GM19452 (cell line): Measurements from ENCODE around the gene AP3B1.
"Not testable (repeated sequence)": the region's sequence is repeated elsewhere in the genome, so short reads cannot be mapped to it uniquely, and the experiment has no call there.

Experiments
- ATAC-seq: cut with Tn5 transposase; IDR thresholded peaks from one replicate; pipeline ENCODE4 v1.9.1; 2021; ENCODE audit not compliant: unreplicated experiment

The AP3B1 gene

DNA sequence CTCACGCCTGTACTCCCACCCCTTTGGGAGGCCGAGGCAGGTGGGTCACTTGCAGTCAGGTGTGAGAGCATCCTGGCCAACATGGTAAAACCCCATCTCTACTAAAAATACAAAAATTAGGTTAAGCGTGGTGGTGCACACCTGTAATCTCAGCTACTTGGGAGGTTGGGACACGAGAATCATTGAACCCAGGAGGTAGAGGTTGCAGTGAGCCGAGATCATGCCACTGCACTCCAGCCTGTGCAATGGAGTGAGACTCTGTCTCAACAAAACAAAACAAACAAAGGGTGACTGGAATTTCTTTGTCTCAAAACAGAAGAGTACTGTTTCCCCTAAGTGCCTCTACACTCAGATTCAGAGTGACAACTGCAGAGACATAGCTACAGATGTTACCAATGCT is 116.1 kb downstream of the AP3B1 start:
- ATAC-seq, result no peak

GRCh38 chr5:78170335-78170734 is 124.2 kb downstream of the AP3B1 start:
- ATAC-seq, result not testable (repeated sequence)

DNA sequence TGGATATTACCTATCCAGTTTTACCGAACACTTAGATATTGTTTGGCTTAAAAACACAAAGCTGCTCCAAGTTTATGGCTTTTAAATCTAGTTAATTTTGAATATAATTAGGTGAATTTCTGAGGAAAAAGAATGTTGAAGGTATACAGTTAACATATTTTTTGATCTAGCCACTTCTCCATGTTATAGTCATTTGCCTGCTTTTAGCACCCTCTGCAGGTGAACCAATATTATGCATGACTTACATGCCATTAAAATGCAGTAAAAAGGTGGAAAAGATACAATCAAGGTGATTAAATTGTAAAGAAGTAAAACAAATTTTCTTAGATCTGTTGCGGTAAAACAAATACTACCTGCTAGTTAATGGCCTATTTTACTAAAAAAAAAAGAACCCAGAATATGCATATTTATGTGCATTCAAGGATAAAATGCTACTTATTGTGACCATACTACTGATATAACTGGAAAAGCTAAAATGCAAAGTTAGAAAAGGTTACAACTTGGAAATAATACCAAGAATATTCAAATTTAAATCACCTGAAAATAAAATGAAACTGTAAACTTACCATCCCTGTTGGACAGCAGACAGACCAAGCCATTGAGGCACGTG is 132.1 kb downstream of the AP3B1 start:
- ATAC-seq, result no peak

GRCh38 chr5:78157001-78157400 is 137.5 kb downstream of the AP3B1 start:
- ATAC-seq, result no peak

GRCh38 chr5:78151594-78152271 is 142.8 kb downstream of the AP3B1 start:
- ATAC-seq, result no peak

DNA sequence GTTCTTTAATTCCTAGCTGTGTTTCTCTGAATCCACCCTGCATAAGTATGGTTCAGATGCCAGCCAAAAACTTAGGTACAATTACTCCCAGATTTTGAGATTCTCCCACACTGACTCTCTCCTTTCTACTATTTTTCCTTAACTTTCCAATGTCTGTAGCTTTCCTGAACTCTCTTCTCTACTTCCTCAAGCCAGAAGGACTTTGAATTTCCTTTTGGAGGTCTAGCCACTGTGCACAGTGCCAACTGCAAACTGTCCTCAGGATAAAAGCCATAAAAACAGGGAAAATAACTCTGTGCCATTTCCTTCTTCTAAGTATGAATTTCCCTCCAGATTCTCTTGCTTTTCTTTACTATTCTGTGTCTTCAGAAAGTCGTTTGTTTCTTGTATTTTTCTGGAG is 157.2 kb downstream of the AP3B1 start:
- ATAC-seq, result no peak

DNA sequence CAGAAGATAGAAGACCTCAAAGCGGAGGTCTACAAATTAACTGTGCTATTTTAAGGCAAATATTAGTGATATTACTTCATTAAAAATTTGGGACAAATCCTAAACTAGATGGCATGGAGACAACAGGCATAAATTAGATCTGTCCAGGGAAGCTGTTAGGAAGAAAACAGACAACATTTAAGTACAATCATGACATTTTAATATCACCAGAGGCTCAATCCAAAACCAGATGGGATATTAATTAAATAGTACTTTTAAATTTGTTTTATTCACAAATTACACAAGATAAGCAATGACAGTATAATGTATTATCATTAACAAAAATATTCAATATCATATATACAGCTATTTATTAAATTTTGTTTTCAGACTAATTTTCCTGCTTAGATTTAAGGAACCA is 161.1 kb downstream of the AP3B1 start:
- ATAC-seq, result no peak

DNA sequence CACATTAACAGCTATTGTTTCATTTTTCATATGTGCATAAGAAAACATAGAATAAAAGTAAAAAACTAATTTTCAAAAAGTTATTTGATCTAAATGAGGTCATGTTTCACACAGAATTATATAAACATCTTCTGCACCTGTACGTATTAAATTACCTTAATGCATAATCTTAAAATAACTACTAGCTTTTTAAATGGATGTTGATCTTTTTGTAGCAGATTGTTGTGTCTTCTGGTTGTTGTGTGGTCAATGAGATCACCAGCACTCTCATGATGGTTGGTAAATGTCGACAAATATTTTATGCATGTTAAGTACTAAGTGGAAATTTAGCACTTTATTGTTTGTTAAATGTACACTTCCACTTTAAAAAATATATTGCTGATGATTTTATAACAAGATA is 162.0 kb downstream of the AP3B1 start:
- ATAC-seq, result no peak

GRCh38 chr5:78129597-78129996 is 164.9 kb downstream of the AP3B1 start:
- ATAC-seq, result no peak

DNA sequence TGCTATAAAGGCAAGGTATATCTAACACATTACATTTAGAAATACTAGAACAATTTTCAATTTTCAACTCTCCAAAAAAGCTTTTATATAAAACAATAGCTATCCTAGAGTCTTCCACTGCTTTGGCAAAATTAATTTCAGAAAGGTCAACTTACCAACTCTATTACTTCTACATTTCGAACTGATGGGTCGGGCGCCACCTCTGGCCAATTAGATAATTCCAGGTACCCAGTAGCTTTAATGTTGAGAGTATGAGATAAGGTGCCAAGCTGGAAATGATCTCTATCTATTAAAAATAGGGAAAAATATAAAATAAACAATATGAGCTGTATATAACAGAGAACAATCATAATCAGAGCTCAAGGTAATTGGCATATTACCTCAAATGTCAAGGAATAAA is 166.6 kb downstream of the AP3B1 start:
- no peak for ATAC-seq

- no peak for ATAC-seq
Measured at GRCh38 chr5:78126536-78126935, 168.0 kb downstream of the AP3B1 start.

DNA sequence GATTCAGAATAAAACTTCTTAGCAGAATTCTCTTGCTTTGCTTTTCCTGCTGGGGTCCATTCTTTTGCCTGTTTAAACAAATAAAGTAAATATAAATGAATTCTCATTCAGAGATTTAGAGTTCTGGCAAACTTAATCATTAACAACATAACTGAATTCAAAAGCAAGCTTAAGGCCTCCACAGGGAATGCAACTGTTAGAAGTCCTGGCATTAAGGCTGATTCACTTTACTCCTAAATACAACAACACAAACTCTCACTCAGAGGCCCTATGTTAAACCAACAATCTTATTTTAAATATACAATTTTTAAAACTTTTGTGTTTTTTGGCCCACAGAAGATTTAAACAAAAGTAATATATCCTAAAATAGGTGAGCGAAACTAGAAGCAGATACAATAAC is 178.3 kb downstream of the AP3B1 start:
- ATAC-seq, result no peak

GRCh38 chr5:78113689-78114264 is 180.7 kb downstream of the AP3B1 start:
- ATAC-seq, result no peak

GRCh38 chr5:78112931-78113330 is 181.6 kb downstream of the AP3B1 start:
- ATAC-seq, result no peak

DNA sequence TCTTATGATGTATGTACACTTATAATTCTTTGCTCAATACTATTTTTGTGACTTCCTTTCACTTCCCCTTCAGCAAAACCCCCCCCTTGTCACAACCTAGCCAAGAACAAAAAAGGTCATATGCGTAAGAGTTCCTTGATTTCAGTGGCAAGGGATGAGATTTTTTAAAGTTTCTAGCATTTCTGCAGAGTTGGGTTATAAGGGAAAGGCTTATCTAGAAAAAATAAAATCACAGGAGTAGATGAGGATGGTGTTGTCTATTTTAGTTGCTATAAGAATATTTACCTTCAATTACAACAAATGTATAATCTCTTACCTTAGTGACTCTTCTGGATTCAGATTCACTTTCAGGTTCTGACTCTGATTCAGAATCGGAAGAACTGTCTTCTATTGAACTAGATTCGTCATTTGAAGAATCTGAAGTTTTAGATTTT is 184.6 kb downstream of the AP3B1 start:
- ATAC-seq, result peak; percentile 86

GRCh38 chr5:78108564-78108963 is 185.9 kb downstream of the AP3B1 start:
- ATAC-seq, result no peak

DNA sequence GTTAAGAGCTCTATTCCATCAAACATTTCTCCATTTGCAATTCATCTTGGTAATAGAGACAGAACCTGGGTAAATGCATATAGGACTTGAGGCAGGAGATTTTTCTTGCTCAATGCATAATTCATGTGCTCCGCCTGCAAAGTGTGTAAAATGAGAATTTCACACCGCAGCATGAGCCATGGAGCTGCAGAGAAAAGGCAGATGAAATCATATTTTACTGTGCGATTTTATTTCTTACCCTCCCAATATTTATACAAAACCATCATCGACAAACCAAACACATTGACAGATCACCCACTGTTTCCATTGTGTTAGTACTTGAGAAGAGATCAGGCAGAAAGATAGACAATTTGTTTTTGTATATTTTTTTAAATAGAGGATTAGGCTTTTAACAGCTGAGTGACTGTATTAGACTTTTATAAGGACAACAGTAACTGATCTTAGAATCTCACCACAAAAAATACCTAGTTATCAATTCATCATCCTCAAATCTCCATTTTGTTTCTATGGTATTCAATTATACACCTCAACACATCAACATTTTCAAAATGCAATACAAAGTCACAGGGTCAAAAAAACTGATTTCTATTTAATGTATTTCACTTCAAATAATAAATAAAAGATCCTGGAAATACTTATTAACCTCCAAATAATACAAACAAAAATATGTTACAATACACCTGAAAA is 191.1 kb downstream of the AP3B1 start:
- no peak for ATAC-seq

GRCh38 chr5:78102500-78102899 is 192.0 kb downstream of the AP3B1 start:
- ATAC-seq, result no peak

DNA sequence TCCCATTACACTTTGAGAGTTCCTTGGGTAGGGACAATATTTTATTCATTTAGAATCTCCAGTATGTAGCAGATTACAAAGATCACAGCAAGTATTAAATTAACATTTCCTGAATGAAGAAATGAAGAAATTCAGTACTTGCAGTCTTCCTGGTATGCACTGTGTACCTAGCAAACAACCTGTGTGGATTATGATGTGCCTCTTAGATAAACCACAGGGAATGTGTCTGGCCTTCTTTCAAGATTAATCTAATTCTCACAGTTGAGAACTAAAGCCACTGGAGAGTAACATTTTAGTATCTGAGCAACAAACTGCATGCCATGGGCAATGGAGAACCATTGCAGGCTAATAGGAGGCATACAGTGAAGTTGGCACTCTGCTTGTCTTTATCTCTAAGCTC is 199.4 kb downstream of the AP3B1 start:
- ATAC-seq, result no peak

GRCh38 chr5:78090002-78090401 is 204.5 kb downstream of the AP3B1 start:
- no peak for ATAC-seq

GRCh38 chr5:78078858-78079257 is 215.6 kb downstream of the AP3B1 start:
- ATAC-seq, result no peak
